Head of caudate nucleus (tissue), 42 donors: ENCODE data around the gene ADCK1.

Experiments used
- DNase-seq, 42 donors: peaks; one replicate each; pipeline versions ENCODE4 v3.0.0 to v3.0.0-alpha.2; 2020 to 2021; ENCODE audit warnings: mixed read lengths in 7 of 42
- intact Hi-C: fragments of 100-400 bp; cut with DNase I; formaldehyde crosslinking; loops from one replicate; pipeline ENCODE4 v1.15.0; 2022

ADCK1 gene

GRCh38 chr14:77965919-77966435, 166.1 kb downstream of the ADCK1 start:
- intact Hi-C loops = no loop called here
- DNase-seq = peak in 27 of 42 donors; percentile 20 to 72 (median 38)

GRCh38 chr14:77967110-77967509, 167.2 kb downstream of the ADCK1 start:
- DNase-seq = no peak
- intact Hi-C loops = no loop called here

- intact Hi-C loops = no loop called here
- no peak for DNase-seq
Measured at GRCh38 chr14:77970646-77971045, 170.7 kb downstream of the ADCK1 start.

GRCh38 chr14:77973246-77973645, 173.3 kb downstream of the ADCK1 start:
- no peak for DNase-seq
- intact Hi-C loops = no loop called here

GRCh38 chr14:77976591-77976990, 176.7 kb downstream of the ADCK1 start:
- peak in 1 of 42 donors; percentile 28 for DNase-seq
- intact Hi-C loops = no loop called here

GRCh38 chr14:77979171-77979570, 179.3 kb downstream of the ADCK1 start:
- DNase-seq = peak in 12 of 42 donors; percentile 25 to 67 (median 46)
- intact Hi-C loops = no loop called here

- DNase-seq = peak in 39 of 42 donors; percentile 21 to 87 (median 59)
- intact Hi-C loops = no loop called here
Measured at GRCh38 chr14:77979666-77980351, 179.9 kb downstream of the ADCK1 start.

- intact Hi-C loops = no loop called here
- peak in 38 of 42 donors; percentile 30 to 76 (median 52) for DNase-seq
Measured at GRCh38 chr14:77980475-77981321, 180.8 kb downstream of the ADCK1 start.
